H1 (cell line): ENCODE measurements around the gene UGT1A1.

Experiments used
- BCL11A ChIP-seq, 2 experiments: IDR thresholded peaks; one replicate each; pipeline ENCODE4 v1.6.1; 2011; ENCODE audit warnings: low read depth in 2 of 2, low read length in 2 of 2, mild to moderate bottlenecking in 2 of 2
- CTCF ChIP-seq, 3 experiments: IDR thresholded peaks; 1 replicate in 2 of 3; 2 replicates in 1 of 3; pipeline versions ENCODE4 v1.5.1 to v1.6.1; 2011; ENCODE audit warnings: low read length in 3 of 3, mild to moderate bottlenecking in 3 of 3, inconsistent platforms in 2 of 3, low read depth in 1 of 3, moderate library complexity in 1 of 3; ENCODE audit not compliant: insufficient read depth in 1 of 3; ENCODE audit errors: control extremely low read depth in 1 of 3
- POLR2A ChIP-seq, 2 experiments: IDR thresholded peaks; 1 replicate in 1 of 2; 2 replicates in 1 of 2; pipeline ENCODE4 v1.6.1; 2011; ENCODE audit warnings: low read depth in 2 of 2, low read length in 2 of 2, mild to moderate bottlenecking in 2 of 2; ENCODE audit errors: control extremely low read depth in 1 of 2
- TAF1 ChIP-seq: IDR thresholded peaks from 2 replicates; pipeline ENCODE4 v1.6.1; 2011; ENCODE audit warnings: mild to moderate bottlenecking, low read depth, low read length

- TF ChIP-seq TAF1: no peak
- TF ChIP-seq BCL11A (IDR thresholded peaks at IDR 0.05; ENCODE audit: low read depth in 2 of 2, low read length in 2 of 2): no peak
- TF ChIP-seq CTCF (IDR thresholded peaks at IDR 0.05; ENCODE audit: control extremely low read depth in 1 of 3, insufficient read depth in 1 of 3, low read depth in 1 of 3, low read length in 3 of 3): no peak
- no peak for TF ChIP-seq POLR2A (IDR thresholded peaks at IDR 0.05; ENCODE audit: control extremely low read depth in 1 of 2, low read depth in 2 of 2, low read length in 2 of 2)
Observed at GRCh38 chr2:233772153-233772552, 12.1 kb downstream of the UGT1A1 start.
